WTC11 (cell line): ENCODE data around the gene RHOA. TPM values are rescaled to one million over a fixed set of nuclear protein-coding genes. Genes with fewer than 3 reads are reported as not detected.

Source experiments
- AR ChIP-seq: fragments of 250-450 bp; sonication (Bioruptor Pico); IDR thresholded peaks from 2 replicates; pipeline ENCODE4 v1.9.0; 2021; ENCODE audit warnings: mild to moderate bottlenecking
- ATF2 ChIP-seq: sonication (generic); formaldehyde crosslinking; IDR thresholded peaks from 2 replicates; pipeline ENCODE4 v1.8.1; 2022; ENCODE audit warnings: low read depth, missing genetic modification reagents, borderline replicate concordance
- E2F5 ChIP-seq: sonication (generic); formaldehyde crosslinking; IDR thresholded peaks from 2 replicates; pipeline ENCODE4 v1.8.1; 2022; ENCODE audit warnings: mild to moderate bottlenecking, moderate library complexity, missing genetic modification reagents
- ETV6 ChIP-seq: sonication (generic); formaldehyde crosslinking; IDR thresholded peaks from 2 replicates; pipeline ENCODE4 v1.8.1; 2022; ENCODE audit warnings: mild to moderate bottlenecking, missing genetic modification reagents
- GABPB1 ChIP-seq: sonication (generic); formaldehyde crosslinking; IDR thresholded peaks from 2 replicates; pipeline ENCODE4 v1.8.1; 2023; ENCODE audit warnings: mild to moderate bottlenecking, missing genetic modification reagents
- HMGA2 ChIP-seq: fragments of 250-450 bp; sonication (Bioruptor Pico); IDR thresholded peaks from 2 replicates; pipeline ENCODE4 v1.4.0; 2021; ENCODE audit warnings: mild to moderate bottlenecking, moderate library complexity
- HMGXB4 ChIP-seq: sonication (generic); formaldehyde crosslinking; IDR thresholded peaks from 2 replicates; pipeline ENCODE4 v1.8.1; 2023; ENCODE audit warnings: mild to moderate bottlenecking, moderate library complexity, missing genetic modification reagents
- JAZF1 ChIP-seq: fragments of 250-450 bp; sonication (Bioruptor Pico); IDR thresholded peaks from 2 replicates; pipeline ENCODE4 v1.9.0; 2021; ENCODE audit warnings: moderate library complexity, mild to moderate bottlenecking, inconsistent platforms
- MAX ChIP-seq: sonication (generic); formaldehyde crosslinking; IDR thresholded peaks from 2 replicates; pipeline ENCODE4 v1.8.0; 2022; ENCODE audit warnings: mild to moderate bottlenecking, missing genetic modification reagents
- MLX ChIP-seq: sonication (generic); formaldehyde crosslinking; IDR thresholded peaks from 2 replicates; pipeline ENCODE4 v1.8.1; 2023; ENCODE audit warnings: mild to moderate bottlenecking, missing genetic modification reagents, moderate library complexity
- NFE2L1 ChIP-seq: sonication (generic); formaldehyde crosslinking; IDR thresholded peaks from 2 replicates; pipeline ENCODE4 v1.8.1; 2023; ENCODE audit warnings: missing genetic modification reagents
- NFYB ChIP-seq: sonication (generic); formaldehyde crosslinking; conservative IDR thresholded peaks from 2 replicates; pipeline ENCODE4 v1.8.0; 2022; ENCODE audit warnings: low read depth, missing genetic modification reagents
- NR1H2 ChIP-seq: sonication (generic); formaldehyde crosslinking; IDR thresholded peaks from 2 replicates; pipeline ENCODE4 v1.9.0; 2021; ENCODE audit warnings: mild to moderate bottlenecking, moderate library complexity, missing genetic modification reagents
- NR3C1 ChIP-seq: sonication (generic); formaldehyde crosslinking; conservative IDR thresholded peaks from 2 replicates; pipeline ENCODE4 v1.8.1; 2023; ENCODE audit warnings: low read depth, mild to moderate bottlenecking, missing genetic modification reagents
- PREB ChIP-seq: sonication (generic); formaldehyde crosslinking; IDR thresholded peaks from 2 replicates; pipeline ENCODE4 v1.8.1; 2022; ENCODE audit warnings: mild to moderate bottlenecking, missing genetic modification reagents, moderate library complexity, borderline replicate concordance
- PRRX2 ChIP-seq: fragments of 250-450 bp; sonication (Bioruptor Pico); IDR thresholded peaks from 2 replicates; pipeline ENCODE4 v1.8.0; 2021; ENCODE audit warnings: mild to moderate bottlenecking
- RELA ChIP-seq: sonication (generic); formaldehyde crosslinking; IDR thresholded peaks from 2 replicates; pipeline ENCODE4 v1.8.1; 2022; ENCODE audit warnings: missing genetic modification reagents, mild to moderate bottlenecking, borderline replicate concordance
- SOX15 ChIP-seq: fragments of 250-450 bp; sonication (Bioruptor Pico); IDR thresholded peaks from 2 replicates; pipeline ENCODE4 v1.9.0; 2021; ENCODE audit warnings: mild to moderate bottlenecking
- TEAD1 ChIP-seq: sonication (generic); formaldehyde crosslinking; IDR thresholded peaks from 2 replicates; pipeline ENCODE4 v1.8.0; 2022; ENCODE audit warnings: mild to moderate bottlenecking, missing genetic modification reagents
- USF2 ChIP-seq: sonication (generic); formaldehyde crosslinking; IDR thresholded peaks from 2 replicates; pipeline ENCODE4 v1.8.1; 2023; ENCODE audit warnings: mild to moderate bottlenecking, missing genetic modification reagents, moderate library complexity
- ZBTB43 ChIP-seq: sonication (generic); formaldehyde crosslinking; IDR thresholded peaks from 2 replicates; pipeline ENCODE4 v1.8.1; 2023; ENCODE audit warnings: mild to moderate bottlenecking, missing genetic modification reagents
- ZNF138 ChIP-seq: sonication (generic); formaldehyde crosslinking; conservative IDR thresholded peaks from 2 replicates; pipeline ENCODE4 v1.8.1; 2022; ENCODE audit warnings: mild to moderate bottlenecking, moderate library complexity, missing genetic modification reagents
- ZNF396 ChIP-seq: fragments of 250-450 bp; sonication (Bioruptor Pico); IDR thresholded peaks from 2 replicates; pipeline ENCODE4 v1.8.0; 2021; ENCODE audit warnings: mild to moderate bottlenecking, moderate library complexity, borderline replicate concordance
- ZNF416 ChIP-seq: fragments of 250-450 bp; sonication (Bioruptor Pico); IDR thresholded peaks from 2 replicates; pipeline ENCODE4 v1.9.0; 2021; ENCODE audit warnings: mild to moderate bottlenecking, inconsistent platforms
- ZNF425 ChIP-seq: fragments of 250-450 bp; sonication (Bioruptor Pico); conservative IDR thresholded peaks from 2 replicates; pipeline ENCODE4 v1.9.0; 2021; ENCODE audit warnings: mild to moderate bottlenecking
- total RNA-seq: library from RNA; stranded (reverse); gene quantifications from 3 replicates; pipeline ENCODE4 v1.2.3, GENCODE V29; 2021

RHOA gene
- total RNA-seq, 1 experiment from 2014 or later: 367 TPM

- TF ChIP-seq ZNF396 (CRISPR knock-in tag) (no peak), ZBTB43 (peak; percentile 60; the same call in 1 of the 2 replicates), USF2 (CRISPR knock-in tag) (no peak; the same call in none of the 2 replicates), TEAD1 (peak; percentile 44; the same call in 1 of the 2 replicates), PREB (CRISPR knock-in tag) (no peak), NR3C1 (CRISPR knock-in tag) (no peak), ZNF138 (CRISPR knock-in tag) (no peak), ZNF416 (CRISPR knock-in tag) (no peak), HMGXB4 (no peak; the same call in 1 of the 2 replicates), RELA (CRISPR knock-in tag) (peak; percentile 48; the same call in 1 of the 2 replicates), MAX (no peak; the same call in 1 of the 2 replicates), PRRX2 (CRISPR knock-in tag) (no peak), NFE2L1 (CRISPR knock-in tag) (no peak; the same call in 1 of the 2 replicates), MLX (no peak), JAZF1 (CRISPR knock-in tag) (no peak), E2F5 (CRISPR knock-in tag) (peak; percentile 66; the same call in 1 of the 2 replicates), ATF2 (no peak), ETV6 (peak; percentile 65), HMGA2 (CRISPR knock-in tag) (no peak), ZNF425 (CRISPR knock-in tag) (no peak), AR (CRISPR knock-in tag) (no peak), NR1H2 (CRISPR knock-in tag) (no peak), NFYB (CRISPR knock-in tag) (peak; percentile 60), SOX15 (CRISPR knock-in tag) (no peak), GABPB1 (no peak)
Measured at GRCh38 chr3:49411968-49412631, at the start of gene RHOA, which contains the start of gene TCTA (continued).
